Sigmoid colon (tissue), 7 donors: Measurements from ENCODE around the gene RTBDN. TPM values are rescaled to one million over a fixed set of nuclear protein-coding genes. Genes with fewer than 3 reads are reported as not detected.

Source experiments
- DNase-seq: peaks from one replicate; pipeline ENCODE4 v3.0.0-alpha.2; 2019
- H3K27ac ChIP-seq, 4 donors: fragments of 200-600 bp; sonication (generic); one replicate each; pipeline ENCODE4 v1.5.1; 2016 to 2019; ENCODE audit warnings: mild to moderate bottlenecking in 1 of 4
- H3K27me3 ChIP-seq, 3 donors: fragments of 200-600 bp; sonication (generic); one replicate each; pipeline ENCODE4 v1.5.1; 2019; ENCODE audit warnings: mild to moderate bottlenecking in 1 of 3
- H3K36me3 ChIP-seq, 4 donors: fragments of 200-600 bp; sonication (generic); one replicate each; pipeline ENCODE4 v1.5.1; 2016 to 2019
- H3K4me1 ChIP-seq, 4 donors: fragments of 200-600 bp; sonication (generic); one replicate each; pipeline ENCODE4 v1.5.1; 2017 to 2019
- H3K4me3 ChIP-seq, 4 donors: fragments of 200-600 bp; sonication (generic); one replicate each; pipeline ENCODE4 v1.5.1; 2017 to 2019; ENCODE audit warnings: mild to moderate bottlenecking in 2 of 4, moderate library complexity in 1 of 4
- H3K9me3 ChIP-seq, 4 donors: fragments of 200-600 bp in 3 of 4; sonication (generic) in 3 of 4; one replicate each; pipeline versions ENCODE4 v1.5.1 to v1.6.1; 2013 to 2019
- EP300 ChIP-seq, 4 donors: sonication (generic); formaldehyde crosslinking; IDR thresholded peaks; one replicate each; pipeline ENCODE4 v1.6.1; 2017; ENCODE audit warnings: antibody characterized with exemption in 4 of 4
- POLR2A ChIP-seq, 2 donors: fragments of 450-650 bp; IDR thresholded peaks; one replicate each; pipeline ENCODE4 v1.6.1; 2016; ENCODE audit warnings: antibody characterized with exemption in 2 of 2, mild to moderate bottlenecking in 2 of 2, moderate library complexity in 2 of 2
- POLR2AphosphoS5 ChIP-seq, 4 donors: sonication (generic); formaldehyde crosslinking; IDR thresholded peaks; one replicate each; pipeline ENCODE4 v1.6.1; 2017; ENCODE audit warnings: antibody characterized with exemption in 4 of 4
- WGBS, 2 donors: extraction: QIAGEN DNeasy Blood & Tissue Kit; methylation state at CpG; one replicate each; pipeline ENCODE4 v1.1.7; 2013; 5-methylcytosine and 5-hydroxymethylcytosine counted together
- intact Hi-C: fragments of 100-400 bp; cut with DNase I; formaldehyde crosslinking; loops from one replicate; pipeline ENCODE4 v1.15.1; 2023
- polyA plus RNA-seq, 3 donors: library from polyadenylated mRNA; stranded (reverse); fragments of 200-250 nt; gene quantifications; one replicate each; pipeline ENCODE4 v1.2.3, GENCODE V29; 2013
- total RNA-seq, 4 donors: library from RNA; depleted of rRNA; stranded (reverse); fragments of >200 nt; gene quantifications; one replicate each; pipeline ENCODE4 v1.1.0, GENCODE V29; 2016
- TF ChIP-seq, protein P1 (sequence below), 4 experiments: fragments of 450-650 bp in 3 of 4; fragments of 200-600 bp in 1 of 4; IDR thresholded peaks; one replicate each; pipeline ENCODE4 v1.5.1; 2016 to 2019; ENCODE audit warnings: antibody characterized with exemption in 4 of 4, mild to moderate bottlenecking in 3 of 4, moderate library complexity in 2 of 4
- donor health status: healthy with polysubstance abuse.
- donor health status: Bipolar disorder and iron deficiency.
- donor health status: healthy.

RTBDN gene
- total and polyA plus RNA-seq, 7 donors = 0.82 to 1.8 (median 0.83) TPM; not detected in 4

DNA sequence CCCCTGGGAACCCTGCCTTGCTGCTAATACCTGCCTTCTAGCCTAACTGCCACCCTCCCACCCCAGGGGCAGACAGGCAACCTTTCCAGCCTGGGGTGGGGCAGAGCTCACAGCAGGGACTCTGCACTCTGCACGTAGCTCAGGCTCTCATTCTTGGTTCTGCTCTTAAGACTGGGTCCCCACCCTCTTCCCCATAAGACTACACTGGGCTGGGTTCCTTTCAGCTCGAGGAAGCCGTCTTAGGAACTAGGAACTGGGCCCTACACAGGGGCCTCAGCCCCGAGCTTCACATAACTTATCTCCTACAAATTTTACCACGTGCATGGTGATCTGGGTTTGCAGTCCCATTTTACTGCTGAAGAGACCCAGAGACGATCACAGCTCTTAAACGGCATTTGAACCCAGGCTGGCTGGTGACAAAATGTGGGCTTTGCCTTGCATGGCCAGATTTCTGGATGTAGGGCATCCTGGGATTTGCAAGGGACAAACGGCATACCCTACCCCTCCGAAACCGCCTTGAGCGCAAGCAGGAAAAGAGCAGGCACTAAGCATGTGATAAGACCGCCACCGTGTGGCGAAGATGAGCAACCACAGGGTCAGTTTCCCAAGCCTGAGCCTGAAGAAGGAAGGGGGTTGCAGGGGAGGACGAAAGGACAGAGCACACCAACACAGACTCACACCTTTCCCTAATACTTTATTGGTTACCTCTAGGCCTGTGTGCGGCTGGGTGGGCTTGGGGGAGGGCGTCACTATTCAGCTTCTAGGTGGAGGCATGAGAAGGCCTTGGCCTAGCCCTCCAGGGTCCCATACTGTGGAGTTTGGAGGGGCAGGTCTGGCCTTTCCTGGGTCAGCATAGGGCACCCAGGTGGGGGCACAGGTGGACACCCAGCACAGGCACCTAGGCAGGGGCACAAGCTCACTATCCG lies 38.0 kb downstream of the RTBDN start:
- DNase-seq = peak; percentile 91
- Histone ChIP-seq H3K4me3 (no peak overlapping the region), H3K27ac (peak overlapping the region; percentile 35 to 100 (median 78)), H3K27me3 (no peaks in the 10 kb centered on the region), H3K4me1 (peaks cover 0 to 38% (median 34%) of the 10 kb centered on the region in 4 donors), H3K9me3 (no peaks in the 10 kb centered on the region), H3K36me3 (peaks cover 0 to 19% (median 15%) of the 10 kb centered on the region in 4 donors)
- peak in 3 of 4 donors; percentile 10 to 34 (median 21) for TF ChIP-seq POLR2AphosphoS5 (IDR thresholded peaks at IDR 0.05)
- TF ChIP-seq, protein P1, sequence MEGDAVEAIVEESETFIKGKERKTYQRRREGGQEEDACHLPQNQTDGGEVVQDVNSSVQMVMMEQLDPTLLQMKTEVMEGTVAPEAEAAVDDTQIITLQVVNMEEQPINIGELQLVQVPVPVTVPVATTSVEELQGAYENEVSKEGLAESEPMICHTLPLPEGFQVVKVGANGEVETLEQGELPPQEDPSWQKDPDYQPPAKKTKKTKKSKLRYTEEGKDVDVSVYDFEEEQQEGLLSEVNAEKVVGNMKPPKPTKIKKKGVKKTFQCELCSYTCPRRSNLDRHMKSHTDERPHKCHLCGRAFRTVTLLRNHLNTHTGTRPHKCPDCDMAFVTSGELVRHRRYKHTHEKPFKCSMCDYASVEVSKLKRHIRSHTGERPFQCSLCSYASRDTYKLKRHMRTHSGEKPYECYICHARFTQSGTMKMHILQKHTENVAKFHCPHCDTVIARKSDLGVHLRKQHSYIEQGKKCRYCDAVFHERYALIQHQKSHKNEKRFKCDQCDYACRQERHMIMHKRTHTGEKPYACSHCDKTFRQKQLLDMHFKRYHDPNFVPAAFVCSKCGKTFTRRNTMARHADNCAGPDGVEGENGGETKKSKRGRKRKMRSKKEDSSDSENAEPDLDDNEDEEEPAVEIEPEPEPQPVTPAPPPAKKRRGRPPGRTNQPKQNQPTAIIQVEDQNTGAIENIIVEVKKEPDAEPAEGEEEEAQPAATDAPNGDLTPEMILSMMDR (IDR thresholded peaks at IDR 0.05) = peak; percentile 95 to 99 (median 98)
- TF ChIP-seq POLR2A (IDR thresholded peaks at IDR 0.05) = no peak
- TF ChIP-seq EP300 (IDR thresholded peaks at IDR 0.05) = no peak
- intact Hi-C loops = loop anchor here (1.0 kb wide), 1 partner anchor 19 kb away; no protein-coding TSS in a partner anchor
- WGBS, 2 donors = 4 to 7% methylated on average over 18 of the region's 18 CpGs

DNA sequence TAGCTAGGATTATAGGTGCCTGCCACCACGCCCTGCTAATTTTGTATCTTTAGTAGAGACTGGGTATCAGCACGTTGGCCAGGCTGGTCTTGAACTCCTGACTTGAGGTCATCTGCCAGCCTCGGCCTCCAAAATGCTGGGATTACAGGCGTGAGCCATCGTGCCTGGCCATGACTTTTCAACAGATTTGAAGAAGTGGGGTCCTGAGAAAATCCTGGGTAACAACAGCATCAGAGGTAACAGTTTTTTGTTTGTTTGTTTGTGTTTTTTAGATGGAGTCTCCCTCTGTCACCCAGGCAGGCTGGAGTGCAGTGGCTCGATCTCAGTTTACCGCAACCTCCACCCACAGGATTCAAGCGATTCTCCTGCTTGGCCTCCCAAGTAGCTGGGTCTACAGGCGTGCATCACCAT lies 39.4 kb downstream of the RTBDN start:
- Histone ChIP-seq H3K4me1 (peaks cover 0 to 33% (median 29%) of the 10 kb centered on the region in 4 donors), H3K4me3 (no peak overlapping the region), H3K27me3 (no peaks in the 10 kb centered on the region), H3K27ac (peak overlapping the region; percentile 97 to 100 (median 98)), H3K9me3 (no peaks in the 10 kb centered on the region), H3K36me3 (peaks cover 0 to 14% (median 13%) of the 10 kb centered on the region in 4 donors)
- intact Hi-C loops = loop anchor here (5.0 kb wide), 3 partner anchors 212 to 1052 kb away; partner anchors contain the start of genes IER2 and STX10
- no peak for TF ChIP-seq POLR2AphosphoS5 (IDR thresholded peaks at IDR 0.05)
- TF ChIP-seq, protein P1 (IDR thresholded peaks at IDR 0.05) = no peak
- DNase-seq = no peak
- 85 to 93% methylated on average over 9 of the region's 9 CpGs for WGBS, 2 donors

DNA sequence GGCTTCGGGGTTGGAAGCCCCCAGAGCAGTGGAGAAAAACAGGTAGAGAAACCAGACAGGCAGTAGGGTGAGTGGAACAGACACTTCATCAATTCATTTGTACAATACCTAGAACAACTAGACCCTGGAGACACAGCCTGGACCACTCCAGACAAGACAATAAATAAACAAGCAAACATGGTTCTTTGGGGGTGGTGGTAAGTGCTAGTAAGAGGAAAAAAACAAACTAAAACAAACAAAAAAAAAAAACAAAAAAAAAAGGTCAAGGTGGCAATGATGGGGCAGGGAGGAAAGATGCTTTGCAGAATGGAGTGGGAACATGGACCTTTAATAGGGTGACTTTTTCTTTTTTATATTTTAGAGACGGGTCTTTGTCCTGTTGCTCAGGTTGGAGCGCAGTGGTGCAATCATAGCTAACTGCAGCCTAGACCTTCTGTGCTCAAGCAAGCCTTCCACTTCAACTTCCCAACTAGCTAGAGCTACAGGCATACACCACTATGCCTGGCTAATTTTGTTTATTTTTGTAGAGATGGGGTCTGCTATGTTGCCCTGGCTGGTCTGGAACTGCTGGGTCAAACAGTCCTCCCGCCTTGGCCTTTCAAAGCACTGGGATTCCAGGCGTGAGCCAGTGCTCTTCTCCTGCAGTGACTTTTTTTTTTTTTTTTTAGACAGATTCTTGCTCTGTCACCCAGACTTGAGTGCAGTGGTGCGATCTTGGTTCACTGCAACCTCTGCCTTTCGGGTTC lies 40.0 kb downstream of the RTBDN start:
- Histone ChIP-seq H3K27me3 (no peaks in the 10 kb centered on the region), H3K4me3 (peak overlapping the region; percentile 72 to 99 (median 90)), H3K27ac (peak overlapping the region; percentile 97 to 100 (median 98)), H3K4me1 (peaks cover 0 to 35% (median 28%) of the 10 kb centered on the region in 4 donors), H3K36me3 (peaks cover 0 to 8% (median 7%) of the 10 kb centered on the region in 4 donors), H3K9me3 (no peaks in the 10 kb centered on the region)
- 65 to 69% methylated on average over 7 of the region's 7 CpGs for WGBS, 2 donors
- no peak for DNase-seq
- intact Hi-C loops = loop anchor here (5.0 kb wide), 3 partner anchors 213 to 1053 kb away; partner anchors contain the start of genes IER2 and STX10
- no peak for TF ChIP-seq POLR2A (IDR thresholded peaks at IDR 0.05)
- TF ChIP-seq POLR2AphosphoS5 (IDR thresholded peaks at IDR 0.05) = no peak
- TF ChIP-seq, protein P1 (IDR thresholded peaks at IDR 0.05) = no peak
- no peak for TF ChIP-seq EP300 (IDR thresholded peaks at IDR 0.05)

DNA sequence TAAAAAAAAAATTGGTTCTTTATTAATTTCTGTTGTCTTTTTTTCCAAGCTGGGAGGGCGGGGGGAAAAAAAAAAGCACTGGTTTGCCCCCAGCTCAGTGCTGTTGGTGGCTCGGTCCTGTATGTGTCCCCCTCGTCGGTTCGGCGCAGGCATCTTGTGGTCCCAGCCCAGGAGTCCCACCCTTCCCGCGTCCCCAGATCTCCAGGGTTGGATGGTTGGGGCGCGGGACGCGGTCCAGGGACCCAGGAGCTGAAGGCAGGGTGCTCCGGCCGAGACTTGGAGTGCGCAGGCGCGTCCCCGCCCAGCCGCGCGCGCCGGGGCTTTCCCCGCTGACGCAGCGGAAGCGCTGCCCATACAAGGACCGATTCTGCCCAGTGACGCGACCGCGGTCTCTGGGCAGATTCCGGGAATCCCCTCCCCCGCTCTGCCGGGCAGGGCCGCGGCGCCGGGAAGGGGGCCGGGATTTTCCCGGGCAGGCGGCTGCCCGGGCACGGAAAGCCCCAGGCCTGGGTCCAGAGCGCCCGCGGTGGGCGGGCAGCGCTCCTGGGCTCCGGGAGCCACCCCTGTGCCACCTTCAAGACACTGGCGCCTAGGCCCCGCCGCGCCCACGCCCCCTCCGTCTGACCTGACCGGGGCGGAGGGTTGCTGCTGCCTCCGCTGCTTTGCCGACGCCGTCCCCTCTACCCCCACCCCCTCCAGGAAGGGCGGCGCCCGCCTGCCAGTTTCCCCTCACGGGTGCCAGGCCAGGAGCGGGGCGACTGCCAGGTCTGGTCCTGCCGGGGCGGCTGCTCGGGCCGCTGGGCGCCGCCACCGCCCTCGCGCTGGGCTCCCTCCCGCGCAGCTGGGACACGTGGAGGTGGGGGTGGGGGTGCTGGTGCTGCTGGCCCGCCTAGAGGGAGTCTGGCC lies 40.8 kb downstream of the RTBDN start:
- WGBS, 2 donors = 0% methylated on average over 81 of the region's 81 CpGs
- peak overlapping the region; percentile 72 to 99 (median 90) for H3K4me3 ChIP-seq
- peaks cover 0 to 43% (median 37%) of the 10 kb centered on the region in 4 donors for H3K4me1 ChIP-seq
- peak; percentile 97 for DNase-seq
- H3K27me3 ChIP-seq = no peaks in the 10 kb centered on the region
- peaks cover 0 to under 1% (median 0%) of the 10 kb centered on the region in 4 donors for H3K36me3 ChIP-seq
- intact Hi-C loops = loop anchor here (5.0 kb wide), 3 partner anchors 214 to 1054 kb away; partner anchors contain the start of genes IER2 and STX10
- TF ChIP-seq POLR2AphosphoS5 (IDR thresholded peaks at IDR 0.05) = peak; percentile 85 to 97 (median 91)
- peak; percentile 49 to 61 for TF ChIP-seq POLR2A (IDR thresholded peaks at IDR 0.05)
- TF ChIP-seq, protein P1 (IDR thresholded peaks at IDR 0.05) = no peak
- peak in 2 of 4 donors; percentile 90 to 97 for TF ChIP-seq EP300 (IDR thresholded peaks at IDR 0.05)
- H3K27ac ChIP-seq = peak overlapping the region; percentile 97 to 100 (median 98)
- H3K9me3 ChIP-seq = no peaks in the 10 kb centered on the region
